ENCODE measurements around the gene WNT4.

- TF ChIP-seq CTCF (IDR thresholded peaks at IDR 0.05; ENCODE audit: low read depth, low read length, poor library complexity, severe bottlenecking) (no peak), EZH2phosphoT487 (IDR thresholded peaks at IDR 0.05; ENCODE audit: borderline replicate concordance, low read length) (no peak)
These were observed 41.6 kb upstream of the WNT4 start for GRCh38 chr1:22184454-22184853.

All from DOHH2 (cell line).